Endodermal cell (in vitro differentiated cells): Measurements from ENCODE around the gene CCDC57. TPM values are rescaled to one million over a fixed set of nuclear protein-coding genes. Genes with fewer than 3 reads are reported as not detected.

Source experiments
- DNase-seq: peaks from one replicate; pipeline ENCODE4 v3.0.0-alpha.2; 2017
- H3K27ac ChIP-seq: 2 replicates; pipeline ENCODE4 v1.5.1; 2013; ENCODE audit warnings: mild to moderate bottlenecking, low read depth, low read length, moderate library complexity
- H3K27me3 ChIP-seq: 2 replicates; pipeline ENCODE4 v1.6.1; 2013; ENCODE audit warnings: mild to moderate bottlenecking, low read length, moderate library complexity; ENCODE audit not compliant: insufficient read depth, control insufficient read depth, poor library complexity, severe bottlenecking
- H3K36me3 ChIP-seq: 2 replicates; pipeline ENCODE4 v1.7.0; 2013; ENCODE audit warnings: mild to moderate bottlenecking, low read length, moderate library complexity; ENCODE audit not compliant: control insufficient read depth, insufficient read depth
- H3K4me1 ChIP-seq: one replicate; pipeline ENCODE4 v1.7.0; 2013; ENCODE audit warnings: low read length; ENCODE audit not compliant: control insufficient read depth, insufficient read depth
- H3K4me3 ChIP-seq: 2 replicates; pipeline ENCODE4 v1.5.1; 2013; ENCODE audit warnings: mild to moderate bottlenecking, low read length, moderate library complexity
- H3K9ac ChIP-seq: 2 replicates; pipeline ENCODE4 v1.6.1; 2013; ENCODE audit warnings: mild to moderate bottlenecking, low read length, moderate library complexity; ENCODE audit not compliant: poor library complexity, severe bottlenecking; ENCODE audit errors: extremely low read depth
- H3K9me3 ChIP-seq: 2 replicates; pipeline ENCODE4 v1.6.1; 2013; ENCODE audit warnings: mild to moderate bottlenecking, low read length, moderate library complexity; ENCODE audit not compliant: control insufficient read depth
- H3K27ac Mint-ChIP-seq: 2 replicates; pipeline ENCODE4 v1.8.0; 2020; ENCODE audit warnings: mixed read lengths
- H3K27me3 Mint-ChIP-seq: 2 replicates; pipeline ENCODE4 v1.8.0; 2021; ENCODE audit warnings: mild to moderate bottlenecking, mixed read lengths; ENCODE audit not compliant: insufficient read depth
- H3K36me3 Mint-ChIP-seq: 2 replicates; pipeline ENCODE4 v1.8.0; 2020; ENCODE audit warnings: low read depth, mixed read lengths
- H3K4me1 Mint-ChIP-seq: 2 replicates; pipeline ENCODE4 v1.8.0; 2020; ENCODE audit warnings: mixed read lengths
- H3K4me3 Mint-ChIP-seq: 2 replicates; pipeline ENCODE4 v1.8.0; 2020; ENCODE audit warnings: mild to moderate bottlenecking, moderate library complexity, mixed read lengths
- H3K9me3 Mint-ChIP-seq: 2 replicates; pipeline ENCODE4 v1.8.0; 2020; ENCODE audit warnings: mild to moderate bottlenecking, mixed read lengths
- CTCF ChIP-seq: fragments of 200-600 bp; sonication (generic); conservative IDR thresholded peaks from 2 replicates; pipeline ENCODE4 v1.5.0; 2021; ENCODE audit warnings: antibody characterized with exemption, mild to moderate bottlenecking
- WGBS, 2 experiments: methylation state at CpG; one replicate each; pipeline versions ENCODE4 v1.1.5 to v1.1.7; 2013; ENCODE audit warnings: missing lambda C conversion rate in 2 of 2, mixed read lengths in 1 of 2; ENCODE audit not compliant: insufficient coverage in 1 of 2, insufficient read length in 1 of 2; 5-methylcytosine and 5-hydroxymethylcytosine counted together
- total RNA-seq, 2 donors: library from RNA; stranded (reverse); fragmentation: NEBNext Ultra II Directional in 1 of 2; extraction: Animal tissue kit (Norgen Biotek cat#: 25700) in 1 of 2; gene quantifications; 2 replicates in 1 of 2; 3 replicates in 1 of 2; pipeline ENCODE4 v1.2.1, GENCODE V29; 2021

CCDC57 gene
- total RNA-seq, 2 donors from 2014 or later = 61.8 to 82.8 TPM

DNA sequence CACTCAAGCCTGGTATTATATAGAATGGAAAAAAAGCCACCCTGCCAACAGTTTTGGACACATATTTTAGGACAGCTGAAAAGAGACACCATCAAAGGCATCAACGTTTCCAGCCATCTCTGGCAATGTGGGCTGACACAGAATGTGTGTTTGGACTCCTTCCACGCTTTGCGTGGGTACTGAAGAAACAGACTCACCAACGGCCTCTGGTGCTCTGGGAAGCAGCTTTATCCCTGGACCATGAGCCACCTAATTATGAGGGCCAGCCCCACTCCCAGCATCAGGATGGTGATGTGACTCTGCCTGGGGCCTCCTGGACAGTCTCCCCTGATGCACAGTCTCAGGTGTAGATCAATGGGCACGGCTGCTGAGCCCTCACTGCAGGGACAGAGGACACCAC, 27.9 kb downstream of the CCDC57 start:
- Mint-ChIP-seq H3K27ac (no peak overlapping the region), H3K9me3 (no peaks in the 10 kb centered on the region), H3K36me3 (peaks cover 46% of the 10 kb centered on the region), H3K27me3 (peaks cover 6% of the 10 kb centered on the region), H3K4me1 (no peaks in the 10 kb centered on the region), H3K4me3 (no peak overlapping the region)
- Histone ChIP-seq H3K4me1 (no peaks in the 10 kb centered on the region), H3K27ac (no peak overlapping the region), H3K27me3 (no peaks in the 10 kb centered on the region), H3K9ac (no peak overlapping the region), H3K9me3 (no peaks in the 10 kb centered on the region), H3K36me3 (peaks cover 43% of the 10 kb centered on the region), H3K4me3 (no peak overlapping the region)
- TF ChIP-seq CTCF = no peak
- no peak for DNase-seq
- 95% methylated on average over 5 of the region's 5 CpGs for WGBS, 2 experiments

- Histone ChIP-seq H3K4me1 (no peaks in the 10 kb centered on the region), H3K27ac (no peak overlapping the region), H3K27me3 (no peaks in the 10 kb centered on the region), H3K9me3 (no peaks in the 10 kb centered on the region), H3K36me3 (peaks cover 45% of the 10 kb centered on the region), H3K4me3 (no peak overlapping the region), H3K9ac (no peak overlapping the region)
- peaks cover 65% of the 10 kb centered on the region for H3K36me3 Mint-ChIP-seq
- no peak overlapping the region for H3K27ac Mint-ChIP-seq
- H3K4me1 Mint-ChIP-seq = peaks cover 7% of the 10 kb centered on the region
- H3K4me3 Mint-ChIP-seq = no peak overlapping the region
- H3K9me3 Mint-ChIP-seq = no peaks in the 10 kb centered on the region
- peaks cover 41% of the 10 kb centered on the region for H3K27me3 Mint-ChIP-seq
- peak; percentile 48 for DNase-seq
- 91 to 93% methylated on average over 20 to 31 of the region's 31 CpGs for WGBS, 2 experiments
- TF ChIP-seq CTCF = no peak
Observed at GRCh38 chr17:82180776-82181528, 31.7 kb downstream of the CCDC57 start.

DNA sequence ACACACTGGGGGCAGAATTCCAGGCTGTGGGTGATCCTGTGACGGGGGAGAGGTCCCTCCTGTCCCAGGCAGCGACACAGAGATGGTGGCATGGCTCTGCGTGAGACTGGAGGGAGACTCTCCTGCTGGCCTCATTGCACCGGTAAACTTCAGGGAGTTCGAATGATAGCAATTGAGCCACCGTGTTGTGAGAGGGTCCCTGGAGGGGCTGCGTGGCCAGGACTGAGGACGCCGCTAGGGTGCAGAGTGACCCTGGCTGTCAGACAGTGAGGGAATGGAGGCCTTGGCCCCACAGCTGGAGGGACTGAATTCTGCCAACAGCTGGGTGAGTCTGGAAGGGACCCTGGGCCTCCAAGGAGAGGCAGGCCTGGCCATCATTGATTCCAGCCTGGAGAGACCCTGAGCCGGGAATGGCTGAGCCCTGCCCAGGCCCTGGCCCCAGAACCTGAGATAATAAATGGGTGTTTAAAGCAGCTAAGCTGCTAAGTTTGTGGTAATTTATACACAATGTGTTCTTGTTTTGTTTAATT, 32.6 kb downstream of the CCDC57 start:
- H3K27ac ChIP-seq = no peak overlapping the region
- Mint-ChIP-seq H3K36me3 (peaks cover 61% of the 10 kb centered on the region), H3K27ac (no peak overlapping the region), H3K9me3 (no peaks in the 10 kb centered on the region), H3K4me1 (peaks cover 16% of the 10 kb centered on the region), H3K27me3 (peaks cover 50% of the 10 kb centered on the region), H3K4me3 (no peak overlapping the region)
- no peak for TF ChIP-seq CTCF
- H3K9ac ChIP-seq = no peak overlapping the region
- no peaks in the 10 kb centered on the region for H3K9me3 ChIP-seq
- H3K36me3 ChIP-seq = peaks cover 40% of the 10 kb centered on the region
- peaks cover 2% of the 10 kb centered on the region for H3K4me1 ChIP-seq
- 89 to 93% methylated on average over 7 to 10 of the region's 10 CpGs for WGBS, 2 experiments
- H3K4me3 ChIP-seq = no peak overlapping the region
- DNase-seq = no peak
- H3K27me3 ChIP-seq = no peaks in the 10 kb centered on the region
